Measurements from ENCODE around the gene MGP. TPM values are rescaled to one million over a fixed set of nuclear protein-coding genes. Genes with fewer than 3 reads are reported as not detected.

Gene MGP
- total RNA-seq, 1 experiment from 2014 or later = 0.96 TPM

- CTCF ChIA-PET = no interaction called here
- Mint-ChIP-seq H3K9me3 (peaks cover 4% of the 10 kb centered on the region; the same call in 1 of the 2 replicates), H3K36me3 (no peaks in the 10 kb centered on the region), H3K4me1 (no peaks in the 10 kb centered on the region), H3K27me3 (ENCODE audit: low read depth) (no peaks in the 10 kb centered on the region), H3K4me3 (no peak overlapping the region), H3K27ac (no peak overlapping the region)
- ATAC-seq (no peak), DNase-seq (ENCODE audit: low spot score) (no peak)
- POLR2A ChIA-PET = interaction anchor here (0.5 kb wide), 1 partner anchor 1727 kb away, joined by 3 read pairs; no protein-coding TSS in a partner anchor
- TF ChIP-seq SMAD3 (CRISPR knock-in tag; IDR thresholded peaks at IDR 0.05; ENCODE audit: borderline replicate concordance) = no peak
- no peak for TF ChIP-seq ZNF423 (CRISPR knock-in tag; IDR thresholded peaks at IDR 0.05)
- no peak for TF ChIP-seq ZBTB43 (CRISPR knock-in tag; IDR thresholded peaks at IDR 0.05)
- TF ChIP-seq ZNF138 (CRISPR knock-in tag; conservative IDR thresholded peaks at IDR 0.05) = no peak
- no peak for TF ChIP-seq ETV6 (CRISPR knock-in tag; IDR thresholded peaks at IDR 0.05)
- no peak for TF ChIP-seq MXD4 (CRISPR knock-in tag; IDR thresholded peaks at IDR 0.05; ENCODE audit: borderline replicate concordance)
- no peak for TF ChIP-seq RELA (CRISPR knock-in tag; IDR thresholded peaks at IDR 0.05; ENCODE audit: borderline replicate concordance)
- TF ChIP-seq HMGA2 (CRISPR knock-in tag; IDR thresholded peaks at IDR 0.05) = no peak
- no peak for TF ChIP-seq E2F4 (CRISPR knock-in tag; IDR thresholded peaks at IDR 0.05; ENCODE audit: borderline replicate concordance, low read depth)
- no peak for TF ChIP-seq IRF2 (CRISPR knock-in tag; IDR thresholded peaks at IDR 0.05; ENCODE audit: borderline replicate concordance, low read depth)
- TF ChIP-seq ATF2 (CRISPR knock-in tag; IDR thresholded peaks at IDR 0.05; ENCODE audit: borderline replicate concordance, low read depth) = no peak
- TF ChIP-seq STAT6 (CRISPR knock-in tag; conservative IDR thresholded peaks at IDR 0.05; ENCODE audit: low read depth) = no peak
- TF ChIP-seq E2F5 (CRISPR knock-in tag; IDR thresholded peaks at IDR 0.05) = no peak
- TF ChIP-seq ZNF671 (CRISPR knock-in tag; IDR thresholded peaks at IDR 0.05) = no peak
- TF ChIP-seq ATF1 (CRISPR knock-in tag; IDR thresholded peaks at IDR 0.05) = no peak
- no peak for TF ChIP-seq ZNF219 (CRISPR knock-in tag; IDR thresholded peaks at IDR 0.05; ENCODE audit: borderline replicate concordance)
- TF ChIP-seq ZNF396 (CRISPR knock-in tag; IDR thresholded peaks at IDR 0.05; ENCODE audit: borderline replicate concordance) = no peak
Measured at GRCh38 chr12:14920475-14921126, 34.9 kb upstream of the MGP start.

- ATAC-seq (no peak), DNase-seq (ENCODE audit: low spot score) (no peak)
- H3K36me3 Mint-ChIP-seq = no peaks in the 10 kb centered on the region
- H3K27me3 Mint-ChIP-seq (ENCODE audit: low read depth) = no peaks in the 10 kb centered on the region
- ChIA-PET CTCF (no interaction called here), POLR2A (no interaction called here)
- peaks cover 4% of the 10 kb centered on the region; the same call in 1 of the 2 replicates for H3K9me3 Mint-ChIP-seq
- no peak overlapping the region for H3K27ac Mint-ChIP-seq
- no peak overlapping the region for H3K4me3 Mint-ChIP-seq
- H3K4me1 Mint-ChIP-seq = no peaks in the 10 kb centered on the region
- no peak for TF ChIP-seq CREM (CRISPR knock-in tag; IDR thresholded peaks at IDR 0.05)
- no peak for TF ChIP-seq PRRX2 (CRISPR knock-in tag; IDR thresholded peaks at IDR 0.05)
- no peak for TF ChIP-seq GTF2I (CRISPR knock-in tag; conservative IDR thresholded peaks at IDR 0.05)
- TF ChIP-seq GRHL2 (CRISPR knock-in tag; IDR thresholded peaks at IDR 0.05; ENCODE audit: insufficient replicate concordance, severe bottlenecking) = no peak
- TF ChIP-seq ZNF396 (CRISPR knock-in tag; IDR thresholded peaks at IDR 0.05; ENCODE audit: borderline replicate concordance) = no peak
- no peak for TF ChIP-seq E2F4 (CRISPR knock-in tag; IDR thresholded peaks at IDR 0.05; ENCODE audit: borderline replicate concordance, low read depth)
- no peak for TF ChIP-seq PREB (CRISPR knock-in tag; IDR thresholded peaks at IDR 0.05; ENCODE audit: borderline replicate concordance)
- TF ChIP-seq TCF7 (CRISPR knock-in tag; IDR thresholded peaks at IDR 0.05; ENCODE audit: low read depth) = no peak
- TF ChIP-seq MLX (CRISPR knock-in tag; IDR thresholded peaks at IDR 0.05) = no peak
Measured at GRCh38 chr12:14919455-14919854, 33.8 kb upstream of the MGP start.

Data from WTC11 (cell line).